Activated CD4-positive, alpha-beta T cell treated with anti-CD3 and anti-CD28 coated beads, Interleukin-2, amount 50 U/mL, for 4 hours (primary cell): ENCODE data around the gene SLAMF7.
A peak's percentile ranks its signal among the peaks of the same experiment; 100 is the strongest.

Experiments used
- DNase-seq, 2 experiments: peaks; one replicate each; pipeline ENCODE4 v3.0.0-alpha.2; 2020

Gene SLAMF7

GRCh38 chr1:160746836-160747500 is 7.9 kb downstream of the SLAMF7 start:
- no peak for DNase-seq

DNA sequence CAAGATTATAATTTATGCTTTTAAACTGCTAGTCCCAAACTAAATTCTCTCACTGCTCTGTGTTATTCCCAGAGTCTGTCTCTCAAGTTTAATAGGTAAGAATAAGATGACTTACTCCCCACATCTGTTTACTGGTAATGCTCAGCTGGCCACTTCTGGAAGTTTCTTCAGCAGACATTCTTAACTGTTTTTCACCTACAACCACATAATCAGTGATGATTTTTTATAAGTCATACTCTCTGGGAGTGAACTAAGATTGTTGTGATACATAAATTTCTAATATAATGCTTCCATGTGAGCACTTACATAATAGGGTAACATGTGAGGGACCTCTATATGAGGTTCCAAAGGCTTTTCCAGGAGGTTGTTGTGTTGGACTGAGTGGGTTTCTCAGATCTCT is 8.7 kb downstream of the SLAMF7 start:
- no peak for DNase-seq

DNA sequence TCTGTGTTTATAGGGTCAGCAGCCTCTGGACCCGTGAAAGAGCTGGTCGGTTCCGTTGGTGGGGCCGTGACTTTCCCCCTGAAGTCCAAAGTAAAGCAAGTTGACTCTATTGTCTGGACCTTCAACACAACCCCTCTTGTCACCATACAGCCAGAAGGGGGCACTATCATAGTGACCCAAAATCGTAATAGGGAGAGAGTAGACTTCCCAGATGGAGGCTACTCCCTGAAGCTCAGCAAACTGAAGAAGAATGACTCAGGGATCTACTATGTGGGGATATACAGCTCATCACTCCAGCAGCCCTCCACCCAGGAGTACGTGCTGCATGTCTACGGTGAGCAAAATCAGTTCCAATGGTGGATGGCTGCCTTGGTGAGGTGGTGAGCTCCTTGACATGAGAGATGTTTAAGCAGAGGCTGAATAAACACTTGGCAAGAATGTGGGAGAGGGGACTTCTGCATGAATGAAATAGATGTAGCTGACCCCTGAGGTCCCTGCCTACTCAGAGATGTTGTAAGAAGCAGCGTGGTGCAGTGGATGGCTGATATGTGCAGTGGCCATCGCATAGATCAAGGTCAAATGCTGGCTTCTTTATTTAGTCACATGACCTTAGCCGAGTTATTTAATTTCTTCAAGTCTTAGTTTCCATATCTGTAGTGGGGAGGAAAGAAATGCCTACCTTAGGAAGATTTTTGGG is 9.3 kb downstream of the SLAMF7 start:
- no peak for DNase-seq

- no peak for DNase-seq
Measured at GRCh38 chr1:160748878-160749269, 9.8 kb downstream of the SLAMF7 start.

DNA sequence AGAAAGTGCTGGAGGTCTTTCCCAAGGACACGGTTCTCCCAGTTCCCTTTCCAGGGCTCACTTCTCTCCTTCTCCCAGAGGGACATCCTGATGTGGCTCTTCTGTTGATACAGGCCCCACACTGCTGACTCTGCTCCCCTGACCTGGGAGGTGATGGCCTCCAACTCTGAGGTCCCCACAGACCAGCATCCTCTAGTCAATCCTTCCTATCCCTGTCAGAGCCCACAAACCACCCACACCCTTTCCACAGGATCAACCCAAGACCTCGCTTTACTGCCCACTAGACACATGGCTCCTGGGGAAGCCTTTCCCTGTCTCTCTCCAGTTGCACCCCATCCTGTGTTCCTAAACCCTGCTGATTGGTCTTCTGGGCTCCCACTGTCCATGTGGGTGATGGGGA is 11.6 kb downstream of the SLAMF7 start:
- DNase-seq: no peak

DNA sequence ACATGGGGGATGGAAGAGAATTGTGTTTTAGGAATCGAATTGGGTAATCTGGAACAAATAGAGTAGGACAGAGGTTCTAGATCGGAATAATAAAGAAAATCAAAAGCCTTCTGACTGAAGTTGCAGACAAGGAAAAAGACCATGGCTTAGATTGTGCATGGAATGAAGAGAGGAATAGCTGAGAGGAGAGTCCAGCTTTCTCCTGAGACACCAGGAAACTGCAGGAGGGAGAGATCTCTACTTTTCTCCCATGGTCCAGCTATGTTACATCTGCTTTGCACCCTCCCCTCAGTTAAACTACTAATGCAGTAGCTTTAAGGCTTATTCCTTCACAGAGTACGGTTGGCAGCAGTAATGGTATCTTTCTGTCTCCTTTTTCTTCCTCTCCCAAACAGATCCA is 13.4 kb downstream of the SLAMF7 start:
- DNase-seq: no peak

DNA sequence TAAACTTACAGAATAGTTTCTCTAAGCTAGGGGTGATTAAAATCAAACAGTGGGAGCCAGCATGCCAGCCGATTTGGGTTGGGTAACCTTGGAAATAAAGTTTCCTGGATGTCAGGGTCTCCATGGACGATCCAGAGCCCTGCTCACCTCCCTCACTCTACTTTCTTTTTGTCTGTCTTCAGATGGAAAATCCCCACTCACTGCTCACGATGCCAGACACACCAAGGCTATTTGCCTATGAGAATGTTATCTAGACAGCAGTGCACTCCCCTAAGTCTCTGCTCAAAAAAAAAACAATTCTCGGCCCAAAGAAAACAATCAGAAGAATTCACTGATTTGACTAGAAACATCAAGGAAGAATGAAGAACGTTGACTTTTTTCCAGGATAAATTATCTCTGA is 13.9 kb downstream of the SLAMF7 start:
- DNase-seq: no peak

DNA sequence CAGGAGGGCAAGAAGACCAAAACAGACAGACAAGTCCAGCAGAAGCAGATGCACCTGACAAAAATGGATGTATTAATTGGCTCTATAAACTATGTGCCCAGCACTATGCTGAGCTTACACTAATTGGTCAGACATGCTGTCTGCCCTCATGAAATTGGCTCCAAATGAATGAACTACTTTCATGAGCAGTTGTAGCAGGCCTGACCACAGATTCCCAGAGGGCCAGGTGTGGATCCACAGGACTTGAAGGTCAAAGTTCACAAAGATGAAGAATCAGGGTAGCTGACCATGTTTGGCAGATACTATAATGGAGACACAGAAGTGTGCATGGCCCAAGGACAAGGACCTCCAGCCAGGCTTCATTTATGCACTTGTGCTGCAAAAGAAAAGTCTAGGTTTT is 14.5 kb downstream of the SLAMF7 start:
- DNase-seq: no peak

DNA sequence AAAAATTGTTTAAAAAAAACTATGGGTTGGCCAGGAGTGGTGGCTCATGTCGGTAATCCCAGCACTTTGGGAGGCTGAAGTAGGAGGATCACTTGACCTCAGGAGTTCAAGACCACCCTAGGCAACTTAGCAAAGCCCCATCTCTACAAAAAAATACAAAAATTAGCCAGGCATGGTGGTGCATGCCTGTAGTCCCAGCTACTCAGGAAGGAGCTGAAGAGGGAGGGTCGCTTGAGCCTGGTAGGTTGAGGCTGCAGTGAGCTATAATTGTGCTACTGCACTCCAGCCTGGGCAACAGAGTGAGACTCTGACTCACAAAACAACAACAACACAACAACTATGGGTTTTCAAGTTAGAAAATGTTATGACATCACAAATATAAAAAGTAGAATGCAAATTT is 16.4 kb downstream of the SLAMF7 start:
- no peak for DNase-seq

DNA sequence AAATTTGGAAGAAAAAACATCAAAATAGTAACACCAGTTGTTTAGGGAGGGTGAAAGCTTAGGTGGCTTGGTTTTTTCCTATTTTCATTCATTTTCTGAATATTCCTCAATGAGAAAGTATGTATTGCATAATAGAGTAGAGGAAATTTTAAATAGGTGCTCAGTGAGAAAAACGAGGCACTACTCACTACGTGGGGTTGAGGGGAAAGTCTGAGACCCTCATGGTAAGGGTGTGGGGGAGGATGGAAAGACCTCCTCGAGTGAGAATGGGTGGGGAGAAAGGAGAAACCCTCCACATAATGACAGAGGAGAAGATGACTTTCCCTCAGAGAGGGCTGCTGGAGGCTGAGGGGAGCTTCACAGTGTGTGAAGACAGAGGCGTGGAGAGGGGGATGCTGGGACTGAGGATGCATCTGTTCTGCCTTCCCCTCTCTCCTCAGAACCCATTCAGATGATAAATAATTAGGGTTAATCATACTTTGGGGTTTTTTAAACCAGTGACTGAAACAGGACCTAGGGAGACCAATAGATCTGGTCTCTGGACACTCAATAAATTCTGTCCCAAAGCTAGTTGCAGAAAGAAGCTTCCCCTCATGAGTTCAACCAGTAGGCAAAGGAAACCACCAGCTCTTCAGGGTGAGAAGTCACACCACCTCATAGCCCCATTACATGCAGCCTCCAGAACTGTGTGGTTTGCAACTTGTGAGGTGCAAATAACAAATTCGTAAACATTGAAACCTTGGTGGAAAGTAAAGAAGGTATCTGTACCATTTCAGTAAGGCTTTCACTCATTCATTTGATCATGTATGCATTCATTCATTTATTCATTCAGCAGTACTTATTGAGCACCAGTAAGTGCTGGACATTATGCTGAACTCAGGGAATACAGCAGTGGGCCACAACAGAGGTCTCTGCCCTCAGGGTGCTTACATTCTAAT is 17.1 kb downstream of the SLAMF7 start:
- no peak for DNase-seq

- no peak for DNase-seq
Measured at GRCh38 chr1:160756849-160757201, 17.8 kb downstream of the SLAMF7 start.

DNA sequence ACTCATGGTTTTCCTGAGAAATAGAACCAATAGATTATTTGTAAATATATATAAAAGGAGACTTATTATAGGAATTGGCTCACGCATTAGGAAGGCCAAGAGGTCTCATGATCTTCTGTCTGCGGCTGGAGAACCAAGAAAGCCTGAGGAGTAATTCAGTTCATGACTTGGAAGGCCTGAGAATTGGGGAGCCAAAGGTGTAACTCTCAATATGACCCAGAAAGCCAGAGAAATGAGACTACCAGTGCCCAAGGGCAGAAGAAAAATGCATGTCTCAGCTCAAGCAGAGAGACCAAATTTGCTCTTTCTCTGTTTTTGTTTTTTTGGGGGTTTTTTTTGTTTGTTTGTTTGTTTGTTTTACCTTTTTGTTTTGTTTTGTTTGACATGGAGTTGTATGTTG is 19.5 kb downstream of the SLAMF7 start:
- no peak for DNase-seq

DNA sequence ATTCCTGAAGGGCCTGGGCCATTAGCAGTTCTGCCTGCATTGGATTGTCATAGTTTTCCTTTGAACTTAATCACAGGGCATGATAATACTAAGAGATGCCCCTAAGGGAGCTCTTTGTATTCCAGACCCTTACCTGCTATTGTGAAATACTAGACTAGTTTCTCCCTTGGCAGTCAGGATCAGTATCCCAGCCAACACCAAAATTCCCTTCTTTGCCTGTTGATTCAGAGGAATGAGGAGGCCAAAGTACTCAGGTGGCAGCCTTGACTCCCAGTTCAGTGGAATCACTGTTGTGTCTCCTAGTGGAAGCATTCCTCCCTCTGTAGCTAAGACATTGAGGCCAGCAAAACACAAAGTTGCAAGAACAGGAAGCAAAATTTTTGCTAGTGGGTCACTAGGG is 20.7 kb downstream of the SLAMF7 start:
- no peak for DNase-seq

- no peak for DNase-seq
Measured at GRCh38 chr1:160761046-160761445, 22.0 kb downstream of the SLAMF7 start.

- DNase-seq: no peak
Measured at GRCh38 chr1:160761886-160762285, 22.8 kb downstream of the SLAMF7 start.

DNA sequence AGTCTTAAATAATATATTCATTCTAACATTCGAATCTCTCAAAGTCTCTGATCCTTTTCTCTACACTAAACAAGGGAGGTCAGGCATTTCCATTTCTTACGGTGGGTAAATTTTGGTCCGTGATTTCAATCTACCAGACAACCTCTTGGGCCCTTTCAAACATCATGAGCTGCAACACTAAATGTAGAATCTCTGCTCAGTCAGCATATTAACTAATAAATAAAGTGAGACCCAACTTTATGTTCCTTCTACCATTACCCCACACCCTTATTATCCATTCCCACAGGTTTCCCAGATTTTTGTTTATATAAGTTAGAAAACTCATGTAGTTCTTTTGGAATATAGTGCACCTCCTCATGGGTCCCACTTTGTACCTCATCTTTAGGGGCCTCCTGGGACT is 24.9 kb downstream of the SLAMF7 start:
- DNase-seq: no peak

DNA sequence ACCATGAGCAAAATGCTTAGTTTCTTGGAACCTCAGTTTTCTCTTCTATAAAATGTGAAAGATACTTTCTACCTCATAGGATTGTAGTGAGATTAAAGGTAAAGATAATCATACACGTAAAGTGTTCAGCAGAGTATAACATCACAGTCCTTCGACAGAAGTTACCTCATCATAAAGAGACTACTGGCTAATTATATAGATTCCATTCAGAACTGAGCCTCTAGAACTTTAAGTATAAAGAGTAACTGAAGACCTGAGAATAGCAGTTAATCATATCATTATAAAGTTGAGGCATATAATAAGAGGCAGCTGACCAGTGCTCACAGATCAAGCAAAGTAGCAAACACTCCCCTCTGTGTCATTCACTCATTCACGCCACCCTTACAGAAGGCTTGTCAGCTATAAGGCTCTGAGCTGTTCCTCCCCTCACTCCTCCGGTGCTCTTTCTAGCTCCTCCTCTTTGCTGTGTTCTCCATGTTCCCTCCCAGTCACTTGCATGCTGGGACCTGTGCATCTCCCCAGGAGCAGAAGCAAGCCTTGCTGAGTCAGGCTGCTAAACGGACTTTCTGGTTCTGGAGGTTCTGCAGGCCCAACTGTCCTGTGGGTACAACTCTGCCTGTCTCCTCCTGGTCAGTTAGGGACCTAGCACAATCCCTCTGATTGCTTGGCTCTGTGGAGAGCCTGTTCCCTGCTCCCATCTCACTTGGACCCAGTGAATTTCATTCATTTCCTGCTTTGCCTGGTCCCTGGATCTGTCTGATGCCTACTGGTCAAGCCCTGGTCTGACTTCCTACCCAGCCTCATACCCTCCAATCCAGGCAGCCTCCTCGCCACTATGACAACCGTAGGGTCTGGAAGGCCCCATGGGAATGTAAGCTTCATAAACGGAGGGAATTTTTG is 28.6 kb downstream of the SLAMF7 start:
- DNase-seq: peak in 1 of 2 experiments; percentile 6

GRCh38 chr1:160768295-160768657 is 29.2 kb downstream of the SLAMF7 start:
- peak; percentile 84 to 85 for DNase-seq

DNA sequence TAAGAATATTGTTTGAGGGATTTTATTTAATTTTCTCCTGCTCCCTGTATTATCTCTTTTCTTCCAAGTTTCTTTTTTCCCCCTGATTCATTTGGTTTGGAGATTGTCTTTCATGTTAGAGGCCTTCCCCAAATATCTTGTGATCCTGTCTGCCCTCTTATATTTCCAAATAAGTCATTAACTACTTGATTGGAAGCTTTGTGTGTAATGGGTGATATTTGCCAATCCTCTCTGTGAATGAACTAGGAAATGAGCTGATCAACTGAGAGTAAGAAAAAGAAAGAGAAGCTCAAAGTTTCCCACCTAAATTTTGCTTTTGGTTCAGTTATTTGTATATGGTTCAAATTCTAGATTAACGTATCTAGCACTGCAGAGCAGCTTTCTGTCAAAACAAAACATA is 33.3 kb downstream of the SLAMF7 start:
- no peak for DNase-seq

- DNase-seq: no peak
Measured at GRCh38 chr1:160773093-160773492, 34.0 kb downstream of the SLAMF7 start.

DNA sequence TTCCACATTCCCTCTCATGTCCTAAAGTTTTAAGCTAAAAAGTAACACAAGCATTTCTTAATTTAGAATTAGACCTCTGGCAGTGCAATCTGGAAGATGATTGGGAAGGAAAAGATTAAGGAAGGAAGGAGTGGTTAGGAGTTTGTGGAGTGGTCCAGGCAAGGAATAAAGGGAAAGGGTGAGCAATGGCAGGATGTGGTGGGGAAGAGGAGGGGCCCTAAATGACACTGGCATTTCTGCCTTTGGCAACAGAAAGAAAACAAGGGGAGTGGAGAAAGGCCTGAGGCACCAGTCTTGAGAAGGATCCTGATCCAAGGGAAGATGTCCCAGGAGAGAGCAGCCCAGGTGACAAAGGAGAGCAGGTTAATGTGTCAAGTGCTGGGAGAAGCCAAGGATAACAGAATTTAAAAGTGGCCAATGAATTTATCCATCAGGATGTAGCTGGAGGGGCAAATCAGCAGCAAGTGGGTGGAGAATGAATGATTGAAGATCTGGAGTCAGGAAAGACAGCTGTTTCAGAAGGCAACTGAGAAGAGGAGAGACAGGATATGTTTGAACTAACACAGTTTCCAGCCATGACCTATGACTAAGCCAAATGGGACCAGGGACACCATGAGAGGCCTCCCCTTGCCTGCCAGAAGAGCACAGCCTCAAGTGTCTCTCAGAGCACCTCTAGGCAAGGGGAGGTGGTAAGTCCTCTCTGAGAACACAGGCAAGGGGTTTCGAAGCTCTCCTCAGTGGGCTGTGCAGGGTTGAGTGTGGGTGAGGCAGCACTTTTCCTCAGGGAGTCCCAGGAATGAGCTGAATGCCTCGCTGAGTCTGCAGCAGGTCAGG is 36.1 kb downstream of the SLAMF7 start:
- DNase-seq: no peak

DNA sequence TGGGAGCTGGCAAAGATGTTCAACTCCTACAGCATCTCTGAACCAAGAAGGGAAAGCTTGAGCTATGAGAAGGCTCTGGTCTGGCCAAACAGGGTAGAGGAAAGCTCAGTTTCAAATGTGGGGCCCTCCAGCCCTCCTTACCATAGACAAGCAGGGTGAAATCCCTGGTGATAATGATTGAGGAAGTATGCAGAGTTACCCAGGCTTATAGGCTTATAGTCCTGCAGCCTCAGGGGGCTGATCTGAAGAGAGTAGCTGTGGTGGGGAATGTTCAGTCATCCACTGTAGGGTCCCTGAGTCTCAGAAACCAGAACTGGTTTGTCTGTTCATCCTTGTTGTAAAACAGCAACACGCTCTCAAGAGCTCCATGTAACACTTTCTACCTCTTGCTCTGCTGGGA is 37.1 kb downstream of the SLAMF7 start:
- DNase-seq: no peak
